Colonic mucosa (tissue), 4 donors: ENCODE data around the gene HELZ. TPM values are rescaled to one million over a fixed set of nuclear protein-coding genes. Genes with fewer than 3 reads are reported as not detected.
A peak's percentile ranks its signal among the peaks of the same experiment; 100 is the strongest.

Experiments
- DNase-seq: peaks from one replicate; pipeline ENCODE4 v3.0.0-alpha.2; 2020
- H3K27ac ChIP-seq: fragments of 200-600 bp; one replicate; pipeline ENCODE4 v1.8.0; 2021
- H3K27me3 ChIP-seq: fragments of 200-600 bp; one replicate; pipeline ENCODE4 v1.8.0; 2021
- H3K36me3 ChIP-seq: fragments of 200-600 bp; one replicate; pipeline ENCODE4 v1.8.0; 2021
- H3K4me1 ChIP-seq: fragments of 200-600 bp; one replicate; pipeline ENCODE4 v1.8.0; 2021; ENCODE audit warnings: mild to moderate bottlenecking
- H3K4me3 ChIP-seq: fragments of 200-600 bp; one replicate; pipeline ENCODE4 v1.8.0; 2021
- H3K9ac ChIP-seq, 2 donors: one replicate each; pipeline ENCODE4 v1.7.0; 2013; ENCODE audit warnings: control low read depth in 2 of 2, low read depth in 2 of 2, low read length in 2 of 2
- H3K9me3 ChIP-seq: fragments of 200-600 bp; one replicate; pipeline ENCODE4 v1.8.0; 2021
- intact Hi-C: fragments of 100-400 bp; cut with DNase I; formaldehyde crosslinking; loops from one replicate; pipeline ENCODE4 v1.14.1; 2022
- total RNA-seq, 2 donors: library from RNA; stranded (reverse); fragmentation: NEBNext Ultra II Directional in 1 of 2; extraction: Animal tissue kit (Norgen Biotek cat#: 25700) in 1 of 2; gene quantifications; one replicate each; pipeline ENCODE4 v1.2.1, GENCODE V29; 2021
- TF ChIP-seq, protein P1 (sequence below): fragments of 200-600 bp; IDR thresholded peaks from one replicate; pipeline ENCODE4 v1.8.0; 2022; ENCODE audit warnings: antibody characterized with exemption, mild to moderate bottlenecking
- donor health status: healthy.
- donor health status: DM: no; HTN: no; CAD: no.
- donor health status: DM: no; HTN: no; CAD: no.

The HELZ gene
- total RNA-seq, 2 donors from 2014 or later, result 38.6 to 55.9 TPM

DNA sequence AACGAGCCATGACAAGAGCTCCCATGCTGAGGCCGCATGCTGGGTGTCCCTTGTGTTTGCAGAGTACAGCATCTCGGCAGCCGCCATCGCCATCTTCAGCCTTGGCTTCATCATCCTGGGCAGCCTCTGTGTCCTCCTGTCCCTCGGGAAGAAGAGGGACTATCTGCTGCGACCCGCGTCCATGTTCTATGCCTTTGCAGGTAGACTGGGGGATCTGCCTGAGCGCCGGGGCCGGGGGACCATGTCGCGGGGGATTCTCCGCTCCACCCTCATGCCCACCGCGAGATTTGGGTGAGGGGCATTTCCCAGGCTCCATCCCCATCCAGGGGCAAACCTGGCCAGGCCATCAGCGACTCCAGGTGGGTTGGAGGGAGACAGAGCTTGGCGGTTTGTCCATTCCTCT, 190.0 kb downstream of the HELZ start:
- DNase-seq, result no peak
- intact Hi-C loops, result no loop called here
- Histone ChIP-seq H3K9ac (no peak overlapping the region), H3K27ac (no peak overlapping the region), H3K4me3 (no peak overlapping the region), H3K27me3 (no peaks in the 10 kb centered on the region), H3K36me3 (no peaks in the 10 kb centered on the region), H3K9me3 (no peaks in the 10 kb centered on the region), H3K4me1 (peaks cover 10% of the 10 kb centered on the region)
- TF ChIP-seq, protein P1, sequence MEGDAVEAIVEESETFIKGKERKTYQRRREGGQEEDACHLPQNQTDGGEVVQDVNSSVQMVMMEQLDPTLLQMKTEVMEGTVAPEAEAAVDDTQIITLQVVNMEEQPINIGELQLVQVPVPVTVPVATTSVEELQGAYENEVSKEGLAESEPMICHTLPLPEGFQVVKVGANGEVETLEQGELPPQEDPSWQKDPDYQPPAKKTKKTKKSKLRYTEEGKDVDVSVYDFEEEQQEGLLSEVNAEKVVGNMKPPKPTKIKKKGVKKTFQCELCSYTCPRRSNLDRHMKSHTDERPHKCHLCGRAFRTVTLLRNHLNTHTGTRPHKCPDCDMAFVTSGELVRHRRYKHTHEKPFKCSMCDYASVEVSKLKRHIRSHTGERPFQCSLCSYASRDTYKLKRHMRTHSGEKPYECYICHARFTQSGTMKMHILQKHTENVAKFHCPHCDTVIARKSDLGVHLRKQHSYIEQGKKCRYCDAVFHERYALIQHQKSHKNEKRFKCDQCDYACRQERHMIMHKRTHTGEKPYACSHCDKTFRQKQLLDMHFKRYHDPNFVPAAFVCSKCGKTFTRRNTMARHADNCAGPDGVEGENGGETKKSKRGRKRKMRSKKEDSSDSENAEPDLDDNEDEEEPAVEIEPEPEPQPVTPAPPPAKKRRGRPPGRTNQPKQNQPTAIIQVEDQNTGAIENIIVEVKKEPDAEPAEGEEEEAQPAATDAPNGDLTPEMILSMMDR, result no peak

DNA sequence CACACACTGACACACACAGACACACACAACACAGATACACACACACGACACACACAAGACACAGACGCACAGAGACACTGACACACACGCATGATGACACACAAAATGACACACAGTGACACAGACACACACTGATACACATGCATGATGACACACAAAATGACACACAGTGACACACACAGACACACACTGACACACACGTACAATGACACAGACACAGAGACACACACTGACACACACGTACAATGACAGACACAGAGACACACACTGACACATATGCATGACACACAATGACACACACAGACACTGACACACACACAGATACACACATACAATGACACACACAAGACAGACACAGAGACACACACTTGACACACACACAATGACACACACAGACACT, 190.4 kb downstream of the HELZ start:
- peaks cover 10% of the 10 kb centered on the region for H3K4me1 ChIP-seq
- H3K9me3 ChIP-seq, result no peaks in the 10 kb centered on the region
- intact Hi-C loops, result no loop called here
- DNase-seq, result no peak
- TF ChIP-seq, protein P1, result no peak
- H3K4me3 ChIP-seq, result no peak overlapping the region
- no peaks in the 10 kb centered on the region for H3K27me3 ChIP-seq
- no peaks in the 10 kb centered on the region for H3K36me3 ChIP-seq
- no peak overlapping the region for H3K9ac ChIP-seq
- no peak overlapping the region for H3K27ac ChIP-seq

DNA sequence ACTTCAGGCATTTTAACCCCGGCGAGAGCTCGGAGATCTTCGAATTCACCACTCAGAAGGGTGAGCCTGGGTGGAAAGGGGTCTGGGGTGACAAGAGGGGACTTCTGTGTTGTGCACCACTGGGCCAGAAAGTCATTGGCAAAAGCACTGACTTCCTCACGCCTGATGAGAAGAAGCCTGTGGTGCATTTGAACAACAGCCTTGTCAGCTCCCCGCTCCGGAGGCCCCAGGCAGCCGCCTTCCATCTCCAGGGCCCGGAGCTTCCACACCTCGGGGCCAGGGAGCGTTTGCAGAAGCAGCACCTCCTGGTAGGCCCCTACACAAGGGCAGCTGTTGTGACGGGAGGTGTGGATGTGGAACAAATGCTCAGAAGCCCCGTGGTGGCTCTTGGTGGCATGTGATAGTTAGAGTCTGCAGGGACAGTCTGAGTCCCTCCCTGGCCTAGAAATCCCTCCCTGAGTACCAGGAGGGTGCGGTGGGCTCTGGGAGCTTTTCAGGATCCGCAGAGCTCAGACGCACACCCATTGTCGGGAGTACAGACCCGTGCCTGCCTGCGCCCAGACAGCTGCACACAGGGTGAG, 190.9 kb downstream of the HELZ start:
- Histone ChIP-seq H3K27ac (no peak overlapping the region), H3K4me1 (peaks cover 10% of the 10 kb centered on the region), H3K9me3 (no peaks in the 10 kb centered on the region), H3K4me3 (no peak overlapping the region), H3K36me3 (no peaks in the 10 kb centered on the region), H3K27me3 (no peaks in the 10 kb centered on the region), H3K9ac (no peak overlapping the region)
- TF ChIP-seq, protein P1, result no peak
- intact Hi-C loops, result no loop called here
- DNase-seq, result no peak

DNA sequence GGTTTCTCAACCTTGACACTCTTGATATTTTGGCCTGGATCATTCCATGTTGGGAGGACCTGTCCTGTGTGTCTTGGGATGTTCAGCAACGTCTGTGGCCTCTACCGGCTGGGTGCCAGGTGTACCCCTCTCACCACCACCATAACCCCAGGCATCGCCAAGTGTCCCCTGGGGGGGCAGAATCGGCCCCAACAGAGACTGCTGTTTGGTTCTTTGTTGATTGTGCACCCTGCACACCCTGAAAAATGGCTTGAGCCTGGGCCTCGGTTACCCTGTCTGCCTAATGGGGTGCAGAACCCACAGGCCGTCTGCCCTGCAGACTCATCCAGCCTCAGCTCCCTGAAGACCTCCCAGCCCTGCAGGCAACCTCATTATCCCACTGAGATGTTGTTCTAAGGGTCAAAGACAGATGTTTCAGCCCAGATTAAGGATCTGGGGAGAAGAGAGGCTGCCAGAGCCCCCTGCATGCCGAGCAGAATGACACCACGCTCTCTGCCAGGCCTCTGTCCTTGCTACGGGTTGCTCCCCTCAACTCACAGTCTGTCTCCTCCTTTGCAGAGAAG, 191.5 kb downstream of the HELZ start:
- Histone ChIP-seq H3K4me1 (peaks cover 10% of the 10 kb centered on the region), H3K36me3 (no peaks in the 10 kb centered on the region), H3K27ac (no peak overlapping the region), H3K9me3 (no peaks in the 10 kb centered on the region), H3K9ac (no peak overlapping the region), H3K4me3 (no peak overlapping the region), H3K27me3 (no peaks in the 10 kb centered on the region)
- TF ChIP-seq, protein P1, result no peak
- DNase-seq, result no peak
- intact Hi-C loops, result no loop called here

DNA sequence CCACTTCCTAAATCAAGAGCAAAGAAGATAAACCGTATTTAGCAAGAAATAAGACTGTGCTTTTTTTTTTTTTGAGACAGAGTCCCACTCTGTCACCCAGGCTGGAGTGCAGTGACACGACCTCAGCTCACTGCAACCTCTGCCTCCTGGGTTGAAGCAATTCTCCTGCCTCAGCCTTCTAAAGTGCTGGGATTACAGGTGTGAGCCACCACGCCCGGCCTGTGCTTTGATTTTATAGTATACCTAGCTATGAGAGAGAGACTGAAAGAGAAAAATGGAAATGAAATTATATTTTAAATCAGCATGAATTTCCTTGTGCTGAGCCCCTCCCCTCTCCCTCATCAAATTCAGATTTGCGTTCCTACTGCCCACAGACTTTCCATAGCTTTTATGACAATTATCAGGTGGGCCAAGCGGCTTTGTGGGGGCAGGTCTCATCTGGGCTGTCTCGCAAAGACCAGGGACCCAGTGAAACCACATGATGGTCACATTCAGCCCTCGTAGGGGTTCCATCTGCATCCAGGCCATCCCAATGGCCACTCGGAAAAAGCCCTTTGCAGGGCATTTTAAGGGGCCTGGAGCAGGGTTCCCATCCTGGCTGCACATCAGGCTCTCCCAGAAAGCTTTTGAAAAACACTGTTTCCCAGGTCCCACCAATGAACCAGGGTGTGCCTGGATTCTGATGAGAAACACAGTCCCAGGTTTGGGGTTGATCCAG, 192.1 kb downstream of the HELZ start:
- intact Hi-C loops, result no loop called here
- TF ChIP-seq, protein P1, result no peak
- DNase-seq, result peak; percentile 47
- Histone ChIP-seq H3K4me1 (peaks cover 10% of the 10 kb centered on the region), H3K9ac (no peak overlapping the region), H3K9me3 (no peaks in the 10 kb centered on the region), H3K27me3 (no peaks in the 10 kb centered on the region), H3K27ac (no peak overlapping the region), H3K36me3 (no peaks in the 10 kb centered on the region), H3K4me3 (no peak overlapping the region)
